ENCODE results near the gene TMEM38B.

GRCh38 chr9:105661011-105661410, 33.3 kb upstream of the TMEM38B start:
- no peak for TF ChIP-seq POLR2A (IDR thresholded peaks at IDR 0.05)
- TF ChIP-seq CTCF (IDR thresholded peaks at IDR 0.05) = no peak
